ENCODE data around the gene MMP24.
"Not testable (repeated sequence)": the region's sequence is repeated elsewhere in the genome, so short reads cannot be mapped to it uniquely, and the experiment has no call there.

The MMP24 gene

GRCh38 chr20:35257175-35257909 is 30.9 kb downstream of the MMP24 start:
- DNase-seq (ENCODE audit: low spot score) = no peak

GRCh38 chr20:35260426-35260825 is 33.9 kb downstream of the MMP24 start:
- DNase-seq (ENCODE audit: low spot score) = no peak

GRCh38 chr20:35262321-35262720 is 35.8 kb downstream of the MMP24 start:
- not testable (repeated sequence) for DNase-seq (ENCODE audit: low spot score)

- not testable (repeated sequence) for DNase-seq (ENCODE audit: low spot score)
Measured at GRCh38 chr20:35262731-35263531, 36.4 kb downstream of the MMP24 start.

GRCh38 chr20:35263532-35264341 is 37.2 kb downstream of the MMP24 start:
- no peak for DNase-seq (ENCODE audit: low spot score)

- no peak for DNase-seq (ENCODE audit: low spot score)
Measured at GRCh38 chr20:35264755-35265154, 38.3 kb downstream of the MMP24 start.

GRCh38 chr20:35267092-35267491 is 40.6 kb downstream of the MMP24 start:
- no peak for DNase-seq (ENCODE audit: low spot score)

- peak; percentile 40 for DNase-seq (ENCODE audit: low spot score)
Measured at GRCh38 chr20:35269055-35269781, 42.7 kb downstream of the MMP24 start.

- DNase-seq (ENCODE audit: low spot score) = no peak
Measured at GRCh38 chr20:35270021-35270902, 43.8 kb downstream of the MMP24 start.

GRCh38 chr20:35271073-35271882 is 44.8 kb downstream of the MMP24 start:
- no peak for DNase-seq (ENCODE audit: low spot score)

- no peak for DNase-seq (ENCODE audit: low spot score)
Measured at GRCh38 chr20:35271904-35272303, 45.4 kb downstream of the MMP24 start.

GRCh38 chr20:35273449-35274171 is 47.1 kb downstream of the MMP24 start:
- no peak for DNase-seq (ENCODE audit: low spot score)

GRCh38 chr20:35274172-35275092 is 47.9 kb downstream of the MMP24 start:
- DNase-seq (ENCODE audit: low spot score) = no peak

GRCh38 chr20:35275741-35276251 is 49.3 kb downstream of the MMP24 start:
- no peak for DNase-seq (ENCODE audit: low spot score)

GRCh38 chr20:35276408-35276807 is 49.9 kb downstream of the MMP24 start:
- no peak for DNase-seq (ENCODE audit: low spot score)

GRCh38 chr20:35277127-35277526 is 50.6 kb downstream of the MMP24 start:
- no peak for DNase-seq (ENCODE audit: low spot score)

- peak; percentile 80 for DNase-seq (ENCODE audit: low spot score)
Measured at GRCh38 chr20:35277531-35278395, 51.3 kb downstream of the MMP24 start, which contains the start of gene MMP24OS. Gene MMP24OS (minus strand): TSS chr20:35278122. CDS start chr20:35277929, 193 bp downstream.

All from globus pallidus (tissue), 1 donor.